ENCODE data around the gene PJVK.

DNA sequence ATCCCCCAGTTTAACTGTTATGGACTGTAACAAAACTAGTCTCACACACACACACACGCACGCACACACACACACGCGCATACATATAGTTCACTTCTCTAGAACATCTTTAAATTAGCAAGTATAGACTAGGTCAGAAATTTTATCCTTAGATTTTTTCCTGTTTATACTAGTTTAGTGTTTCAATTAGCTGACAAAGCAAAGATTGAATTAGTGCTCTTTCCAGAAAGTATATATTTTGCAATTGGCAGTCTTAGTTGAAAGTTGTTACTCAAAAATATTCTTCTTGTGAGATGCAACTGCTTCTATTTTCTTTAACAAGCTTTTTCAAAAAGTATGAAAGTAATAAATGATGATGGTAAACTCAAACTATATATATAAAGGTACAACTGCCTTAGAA, 51.6 kb downstream of the PJVK start:
- TF ChIP-seq, protein P1, sequence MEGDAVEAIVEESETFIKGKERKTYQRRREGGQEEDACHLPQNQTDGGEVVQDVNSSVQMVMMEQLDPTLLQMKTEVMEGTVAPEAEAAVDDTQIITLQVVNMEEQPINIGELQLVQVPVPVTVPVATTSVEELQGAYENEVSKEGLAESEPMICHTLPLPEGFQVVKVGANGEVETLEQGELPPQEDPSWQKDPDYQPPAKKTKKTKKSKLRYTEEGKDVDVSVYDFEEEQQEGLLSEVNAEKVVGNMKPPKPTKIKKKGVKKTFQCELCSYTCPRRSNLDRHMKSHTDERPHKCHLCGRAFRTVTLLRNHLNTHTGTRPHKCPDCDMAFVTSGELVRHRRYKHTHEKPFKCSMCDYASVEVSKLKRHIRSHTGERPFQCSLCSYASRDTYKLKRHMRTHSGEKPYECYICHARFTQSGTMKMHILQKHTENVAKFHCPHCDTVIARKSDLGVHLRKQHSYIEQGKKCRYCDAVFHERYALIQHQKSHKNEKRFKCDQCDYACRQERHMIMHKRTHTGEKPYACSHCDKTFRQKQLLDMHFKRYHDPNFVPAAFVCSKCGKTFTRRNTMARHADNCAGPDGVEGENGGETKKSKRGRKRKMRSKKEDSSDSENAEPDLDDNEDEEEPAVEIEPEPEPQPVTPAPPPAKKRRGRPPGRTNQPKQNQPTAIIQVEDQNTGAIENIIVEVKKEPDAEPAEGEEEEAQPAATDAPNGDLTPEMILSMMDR (IDR thresholded peaks at IDR 0.05; ENCODE audit: extremely low read depth in 1 of 2, insufficient read depth in 1 of 2, low read depth in 1 of 2, low read length in 2 of 2), result no peak
- TF ChIP-seq POLR2AphosphoS5 (IDR thresholded peaks at IDR 0.05; ENCODE audit: insufficient read depth, low read depth, low read length), result no peak
